ENCODE results near the gene COX20.

DNA sequence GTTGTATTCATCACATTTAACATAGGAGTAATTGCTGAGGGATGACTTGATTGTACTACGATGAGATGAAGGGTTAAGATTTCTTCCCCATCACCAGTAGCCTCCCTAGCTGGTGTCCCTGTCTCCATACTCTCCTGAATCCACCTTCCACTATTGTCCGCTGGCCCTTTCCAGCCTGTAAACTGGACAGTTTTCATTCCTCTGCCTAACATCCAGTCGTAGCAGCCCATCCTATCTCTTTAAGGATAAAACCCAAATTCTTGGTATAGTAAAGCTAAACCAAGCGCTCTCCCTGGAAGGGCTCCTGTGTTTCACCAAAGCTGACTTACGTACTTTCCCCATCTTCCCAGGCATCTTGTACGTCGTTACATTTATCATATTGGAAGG lies 670 bp downstream of the COX20 start:
- TF ChIP-seq MAX (IDR thresholded peaks at IDR 0.05) = no peak
- TF ChIP-seq, protein P1, sequence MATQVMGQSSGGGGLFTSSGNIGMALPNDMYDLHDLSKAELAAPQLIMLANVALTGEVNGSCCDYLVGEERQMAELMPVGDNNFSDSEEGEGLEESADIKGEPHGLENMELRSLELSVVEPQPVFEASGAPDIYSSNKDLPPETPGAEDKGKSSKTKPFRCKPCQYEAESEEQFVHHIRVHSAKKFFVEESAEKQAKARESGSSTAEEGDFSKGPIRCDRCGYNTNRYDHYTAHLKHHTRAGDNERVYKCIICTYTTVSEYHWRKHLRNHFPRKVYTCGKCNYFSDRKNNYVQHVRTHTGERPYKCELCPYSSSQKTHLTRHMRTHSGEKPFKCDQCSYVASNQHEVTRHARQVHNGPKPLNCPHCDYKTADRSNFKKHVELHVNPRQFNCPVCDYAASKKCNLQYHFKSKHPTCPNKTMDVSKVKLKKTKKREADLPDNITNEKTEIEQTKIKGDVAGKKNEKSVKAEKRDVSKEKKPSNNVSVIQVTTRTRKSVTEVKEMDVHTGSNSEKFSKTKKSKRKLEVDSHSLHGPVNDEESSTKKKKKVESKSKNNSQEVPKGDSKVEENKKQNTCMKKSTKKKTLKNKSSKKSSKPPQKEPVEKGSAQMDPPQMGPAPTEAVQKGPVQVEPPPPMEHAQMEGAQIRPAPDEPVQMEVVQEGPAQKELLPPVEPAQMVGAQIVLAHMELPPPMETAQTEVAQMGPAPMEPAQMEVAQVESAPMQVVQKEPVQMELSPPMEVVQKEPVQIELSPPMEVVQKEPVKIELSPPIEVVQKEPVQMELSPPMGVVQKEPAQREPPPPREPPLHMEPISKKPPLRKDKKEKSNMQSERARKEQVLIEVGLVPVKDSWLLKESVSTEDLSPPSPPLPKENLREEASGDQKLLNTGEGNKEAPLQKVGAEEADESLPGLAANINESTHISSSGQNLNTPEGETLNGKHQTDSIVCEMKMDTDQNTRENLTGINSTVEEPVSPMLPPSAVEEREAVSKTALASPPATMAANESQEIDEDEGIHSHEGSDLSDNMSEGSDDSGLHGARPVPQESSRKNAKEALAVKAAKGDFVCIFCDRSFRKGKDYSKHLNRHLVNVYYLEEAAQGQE (IDR thresholded peaks at IDR 0.05; ENCODE audit: low read depth) = no peak
- TF ChIP-seq TAF1 (IDR thresholded peaks at IDR 0.05; ENCODE audit: low read depth) = no peak; the same call in 1 of the 2 replicates
- no peak for TF ChIP-seq EP300 (IDR thresholded peaks at IDR 0.05; ENCODE audit: borderline replicate concordance)
- no peak for TF ChIP-seq RAD21 (IDR thresholded peaks at IDR 0.05; ENCODE audit: low read depth)
- no peak for TF ChIP-seq YY1 (IDR thresholded peaks at IDR 0.05; ENCODE audit: low read depth)
- TF ChIP-seq CREB1 (IDR thresholded peaks at IDR 0.05; ENCODE audit: low read depth) = no peak
- no peak for TF ChIP-seq NFIC (IDR thresholded peaks at IDR 0.05)
- no peak for TF ChIP-seq CEBPB (IDR thresholded peaks at IDR 0.05)
- TF ChIP-seq EGR1 (IDR thresholded peaks at IDR 0.05) = no peak
- TF ChIP-seq TEAD4 (IDR thresholded peaks at IDR 0.05) = no peak
